Measurements from ENCODE around the gene GPC5.

GRCh38 chr13:92864584-92865284, 1466.3 kb downstream of the GPC5 start:
- TF ChIP-seq CTCF (IDR thresholded peaks at IDR 0.05) (no peak), POLR2A (IDR thresholded peaks at IDR 0.05) (no peak)
